A204.1 (cell line): ENCODE data around the gene C6orf89.

Experiments
- FAIRE-seq: peaks from 2 replicates; lab custom pipeline; 2012; peaks lifted over from hg19 to GRCh38; lab: Jason Lieb, UNC

C6orf89 gene

DNA sequence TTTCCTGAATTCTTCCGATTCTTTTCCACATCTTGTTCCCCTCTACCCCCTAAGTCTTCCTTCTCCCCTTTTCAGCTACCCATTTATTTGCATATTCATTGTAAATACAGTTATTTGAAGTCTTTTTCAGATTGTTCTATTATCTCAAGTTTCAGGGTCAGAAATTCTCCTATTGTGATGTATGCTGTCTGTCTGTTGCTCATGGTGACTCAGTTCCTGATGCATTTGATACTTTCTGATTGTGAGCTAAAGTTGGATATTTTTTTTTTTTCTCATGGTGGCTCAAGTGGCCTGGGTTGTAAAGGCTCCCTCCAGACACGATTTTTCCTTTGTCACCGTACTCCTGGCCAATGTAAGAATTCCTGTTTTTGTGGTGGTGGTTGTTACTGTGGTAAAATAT is 63.9 kb downstream of the C6orf89 start:
- FAIRE-seq = no peak

DNA sequence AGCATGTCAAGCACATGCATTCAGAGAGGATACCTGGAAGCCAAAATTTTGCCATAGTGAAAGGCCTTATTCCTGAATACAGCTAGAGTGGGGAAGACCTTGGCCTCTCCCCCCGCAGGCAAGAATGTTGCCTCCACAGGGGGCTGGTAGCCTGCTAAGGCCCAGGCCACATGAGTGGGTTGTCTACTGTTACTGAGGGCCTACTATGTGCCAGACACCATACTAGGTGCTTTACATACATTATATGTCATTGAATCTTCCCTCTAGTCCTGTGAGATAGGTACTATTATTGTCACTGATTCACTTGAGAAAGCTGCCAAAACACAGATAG is 68.1 kb downstream of the C6orf89 start:
- FAIRE-seq = no peak

DNA sequence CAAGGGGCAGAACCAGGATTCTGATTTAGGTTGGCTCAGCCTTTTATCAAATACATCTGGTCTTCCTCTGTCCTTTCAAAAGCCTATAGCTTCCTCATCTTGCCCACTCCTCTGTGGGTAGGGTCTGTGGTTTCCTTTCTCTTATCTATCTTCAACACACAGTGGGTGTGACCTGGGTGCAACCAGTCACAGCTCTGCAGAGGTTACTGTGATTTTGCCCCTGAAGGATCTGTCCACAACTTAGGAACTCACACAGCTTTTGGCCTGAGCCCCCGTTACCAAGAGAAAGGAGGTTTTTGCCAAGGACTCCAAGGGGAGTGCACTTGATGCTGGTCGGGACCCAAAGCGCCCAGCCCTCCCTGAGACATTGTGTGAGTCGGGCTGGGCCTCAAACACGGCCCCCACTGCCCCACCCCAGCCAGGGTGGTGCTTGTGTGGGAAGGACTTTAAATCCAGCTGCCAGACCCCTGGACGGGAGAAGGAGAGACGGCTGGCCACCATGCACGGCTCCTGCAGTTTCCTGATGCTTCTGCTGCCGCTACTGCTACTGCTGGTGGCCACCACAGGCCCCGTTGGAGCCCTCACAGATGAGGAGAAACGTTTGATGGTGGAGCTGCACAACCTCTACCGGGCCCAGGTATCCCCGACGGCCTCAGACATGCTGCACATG is 68.6 kb downstream of the C6orf89 start, which contains the start of gene PI16:
TSS of gene PI16 (plus strand) at position 477 of the 670 bp plus-strand sequence. CDS start at position 500, 23 bp downstream.
- no peak for FAIRE-seq

DNA sequence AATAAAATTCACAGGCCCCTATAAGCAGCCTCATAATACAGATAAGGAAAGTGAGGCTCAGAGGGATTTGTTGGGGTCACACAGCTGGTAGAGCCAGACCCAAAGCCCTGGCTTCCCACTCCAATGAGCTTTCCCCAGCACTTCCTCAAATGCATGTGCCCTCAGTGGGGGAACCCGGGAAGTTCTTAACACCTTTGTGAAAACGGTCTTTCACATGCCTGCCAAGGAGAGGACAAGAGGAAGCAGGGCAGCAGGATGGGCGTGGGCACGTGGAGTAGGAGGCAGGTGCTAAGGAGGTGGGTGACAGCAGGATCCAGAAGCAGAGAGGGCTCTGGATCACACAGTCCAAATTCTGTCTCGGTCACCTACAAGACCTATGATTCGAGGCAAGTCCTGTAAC is 69.4 kb downstream of the C6orf89 start:
- no peak for FAIRE-seq

DNA sequence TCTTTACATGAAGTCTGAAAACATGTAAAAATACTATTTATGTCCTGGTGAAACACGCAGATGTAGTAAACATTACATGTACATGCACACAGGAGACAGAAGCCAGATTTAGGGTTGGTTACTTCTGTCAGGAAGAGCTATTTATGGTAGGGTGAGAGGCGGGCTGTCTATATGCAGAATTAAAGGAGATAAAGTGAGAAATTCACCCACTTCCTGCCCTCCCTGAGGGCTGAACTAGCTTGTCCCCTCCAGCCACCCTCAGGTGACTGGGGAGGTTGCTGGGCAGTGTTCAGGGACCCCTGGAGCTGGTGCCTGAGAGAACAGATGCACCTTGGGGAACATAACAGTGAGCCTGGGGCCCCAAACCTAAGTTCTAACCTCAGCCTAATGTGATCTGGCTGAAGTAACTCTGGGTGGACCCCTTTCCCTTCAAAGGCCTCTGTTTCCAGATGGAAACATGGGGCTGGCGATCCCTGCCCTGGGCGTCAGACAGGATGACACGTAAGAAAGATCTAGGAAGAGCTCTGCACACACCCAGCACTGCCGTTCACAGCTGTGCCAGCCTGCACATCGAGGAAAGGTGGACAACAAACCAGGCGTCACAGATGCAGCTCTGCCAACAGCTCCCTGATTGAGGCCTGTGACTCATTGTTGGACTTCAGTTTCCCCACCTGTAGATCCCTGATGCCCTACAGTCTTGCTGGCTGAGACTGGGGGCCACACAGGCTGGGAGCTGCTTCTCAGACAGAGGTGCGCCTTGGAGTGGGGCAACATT is 70.1 kb downstream of the C6orf89 start:
- no peak for FAIRE-seq

DNA sequence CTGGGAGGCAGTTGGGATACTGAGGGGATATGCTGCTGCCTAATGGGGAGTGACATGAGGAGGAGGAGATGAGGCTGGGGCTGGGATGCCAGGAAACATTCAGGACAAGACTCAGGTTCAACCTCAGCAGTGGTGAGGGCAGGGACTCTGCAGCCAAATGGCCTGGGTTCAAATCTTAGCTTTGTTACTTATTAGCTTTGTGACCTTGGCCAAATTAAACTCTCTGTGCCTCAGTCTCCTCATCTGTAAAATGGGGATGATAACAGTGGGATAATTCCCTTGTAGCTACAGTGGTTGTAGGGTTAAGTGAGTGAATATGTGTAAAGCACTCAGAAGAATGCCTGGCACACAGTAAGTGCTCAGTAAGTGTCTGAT is 70.7 kb downstream of the C6orf89 start:
- no peak for FAIRE-seq

DNA sequence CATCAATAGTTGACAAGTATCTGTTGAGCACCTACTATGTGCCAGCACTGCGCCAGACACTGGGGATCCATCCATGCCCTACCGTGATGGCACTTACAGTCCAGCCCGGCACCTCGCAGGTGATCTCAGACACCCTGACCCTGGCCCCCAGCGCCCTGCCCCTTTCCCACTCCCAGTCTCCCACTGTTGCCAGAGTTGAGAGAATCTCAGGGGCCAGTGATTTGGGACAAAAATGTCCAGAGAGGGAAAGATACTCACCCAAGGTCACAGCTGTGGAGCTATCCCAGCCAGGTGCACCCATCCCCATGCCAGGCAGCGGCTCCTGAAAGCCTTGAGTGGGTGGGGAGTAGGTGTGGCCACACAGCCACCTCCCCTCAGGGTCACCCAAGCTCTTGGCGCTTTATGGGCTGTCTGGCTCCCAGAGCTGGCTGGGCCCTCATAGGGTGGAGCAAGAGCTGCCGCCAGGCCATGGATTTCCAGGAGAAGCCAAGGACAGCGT is 72.1 kb downstream of the C6orf89 start:
- FAIRE-seq = no peak

DNA sequence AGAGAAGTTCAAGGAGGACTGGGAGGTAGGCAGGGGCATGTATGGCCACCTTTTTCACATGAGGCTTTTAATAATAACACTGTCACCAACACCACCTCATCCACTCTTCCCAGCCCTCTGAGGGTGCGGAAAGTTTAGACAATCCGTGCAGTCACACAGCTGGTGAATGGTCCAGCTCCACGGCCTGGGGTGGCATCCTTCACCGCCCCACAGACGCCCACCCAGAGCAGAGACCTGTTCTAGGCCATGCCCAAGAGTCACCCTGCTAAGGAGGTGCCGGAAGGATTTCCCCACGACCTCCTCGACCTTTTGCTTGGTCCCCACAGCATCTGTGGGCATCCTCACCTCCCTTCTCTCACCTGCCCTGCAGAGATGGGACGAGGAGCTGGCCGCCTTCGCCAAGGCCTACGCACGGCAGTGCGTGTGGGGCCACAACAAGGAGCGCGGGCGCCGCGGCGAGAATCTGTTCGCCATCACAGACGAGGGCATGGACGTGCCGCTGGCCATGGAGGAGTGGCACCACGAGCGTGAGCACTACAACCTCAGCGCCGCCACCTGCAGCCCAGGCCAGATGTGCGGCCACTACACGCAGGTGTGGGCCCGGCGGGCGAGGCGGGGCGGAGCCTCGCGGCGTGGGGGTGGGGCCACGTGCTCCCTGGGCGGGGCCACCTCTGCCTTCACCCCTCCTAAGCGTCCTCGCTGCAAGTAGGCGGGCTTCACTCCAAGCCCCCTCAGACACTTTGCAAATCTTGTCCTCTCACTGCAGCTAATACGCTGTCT is 73.2 kb downstream of the C6orf89 start:
- no peak for FAIRE-seq

DNA sequence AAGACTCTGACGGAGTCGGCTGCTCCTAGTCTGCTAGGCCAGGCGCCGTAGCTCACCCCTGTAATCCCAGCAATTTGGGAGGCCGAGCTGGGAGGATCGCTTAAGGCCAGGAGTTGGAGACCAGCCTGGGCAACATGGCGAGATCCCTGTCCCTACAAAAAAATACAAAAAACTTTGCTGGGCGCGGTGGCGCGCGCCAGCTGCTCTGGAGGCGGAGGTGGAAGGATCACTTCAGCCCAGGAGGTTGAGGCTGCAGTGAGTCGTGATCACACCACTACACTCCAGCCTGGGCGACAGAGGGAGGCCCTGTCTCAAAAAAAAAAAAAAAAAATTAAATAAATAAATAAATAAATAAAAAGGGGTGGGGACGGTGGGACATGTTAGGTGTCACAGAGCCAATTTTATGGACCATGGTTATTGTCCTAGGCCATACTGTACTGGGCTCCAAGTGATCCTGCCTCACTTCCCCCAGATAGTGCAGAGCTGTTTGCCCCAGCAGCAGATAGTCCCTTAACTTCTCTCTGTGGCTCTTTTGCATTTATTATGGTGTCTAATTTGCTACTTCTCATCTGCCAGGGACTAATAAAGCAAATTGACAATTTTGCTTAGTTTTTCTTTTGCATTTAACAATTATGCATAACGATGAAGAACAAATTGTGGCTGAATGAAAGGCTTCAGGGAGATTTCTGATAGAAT is 74.0 kb downstream of the C6orf89 start:
- no peak for FAIRE-seq

DNA sequence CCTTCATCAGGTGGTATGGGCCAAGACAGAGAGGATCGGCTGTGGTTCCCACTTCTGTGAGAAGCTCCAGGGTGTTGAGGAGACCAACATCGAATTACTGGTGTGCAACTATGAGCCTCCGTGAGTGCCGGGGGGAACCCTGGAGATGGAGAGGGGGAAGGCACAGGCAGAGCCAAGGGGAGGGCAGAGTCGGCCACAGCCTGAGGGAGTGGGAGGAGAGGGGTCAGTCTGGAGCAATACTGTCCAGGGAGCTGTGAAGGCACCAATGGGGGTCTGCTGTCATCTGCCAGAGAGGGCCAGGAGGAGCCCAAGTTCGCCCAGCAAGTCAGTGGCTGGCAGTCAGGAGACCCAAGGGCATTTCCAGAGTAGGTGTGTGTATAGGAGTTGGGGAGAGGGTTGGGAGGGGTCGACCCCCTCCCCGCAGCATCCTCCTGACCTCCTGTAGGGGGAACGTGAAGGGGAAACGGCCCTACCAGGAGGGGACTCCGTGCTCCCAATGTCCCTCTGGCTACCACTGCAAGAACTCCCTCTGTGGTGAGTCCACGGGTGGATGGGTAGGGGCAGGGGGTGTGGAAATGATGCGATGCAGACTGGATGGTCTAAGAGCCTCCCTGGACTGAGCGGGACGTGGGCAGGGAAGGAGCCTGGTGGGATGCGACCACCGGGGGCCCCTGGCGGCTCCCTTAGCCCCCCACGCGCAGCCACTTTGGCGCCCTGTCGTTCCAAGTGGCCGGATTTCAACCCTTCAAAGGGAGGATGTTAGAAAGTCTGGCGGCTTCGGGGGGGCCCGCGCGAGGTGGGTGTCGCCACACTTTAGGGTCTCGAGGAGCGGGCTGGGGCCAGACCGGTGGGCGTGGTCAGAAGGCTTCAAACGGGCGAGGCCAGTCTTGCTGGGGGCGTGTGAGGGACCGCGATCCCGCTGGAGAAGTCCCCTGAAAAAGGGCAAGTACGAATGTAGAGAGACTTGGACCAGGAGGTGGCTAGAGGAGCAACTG is 76.0 kb downstream of the C6orf89 start:
- FAIRE-seq = no peak

DNA sequence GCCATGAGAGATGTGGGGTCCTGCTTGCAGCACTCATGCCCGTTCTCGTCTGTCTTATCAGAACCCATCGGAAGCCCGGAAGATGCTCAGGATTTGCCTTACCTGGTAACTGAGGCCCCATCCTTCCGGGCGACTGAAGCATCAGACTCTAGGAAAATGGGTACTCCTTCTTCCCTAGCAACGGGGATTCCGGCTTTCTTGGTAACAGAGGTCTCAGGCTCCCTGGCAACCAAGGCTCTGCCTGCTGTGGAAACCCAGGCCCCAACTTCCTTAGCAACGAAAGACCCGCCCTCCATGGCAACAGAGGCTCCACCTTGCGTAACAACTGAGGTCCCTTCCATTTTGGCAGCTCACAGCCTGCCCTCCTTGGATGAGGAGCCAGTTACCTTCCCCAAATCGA is 77.1 kb downstream of the C6orf89 start:
- no peak for FAIRE-seq

DNA sequence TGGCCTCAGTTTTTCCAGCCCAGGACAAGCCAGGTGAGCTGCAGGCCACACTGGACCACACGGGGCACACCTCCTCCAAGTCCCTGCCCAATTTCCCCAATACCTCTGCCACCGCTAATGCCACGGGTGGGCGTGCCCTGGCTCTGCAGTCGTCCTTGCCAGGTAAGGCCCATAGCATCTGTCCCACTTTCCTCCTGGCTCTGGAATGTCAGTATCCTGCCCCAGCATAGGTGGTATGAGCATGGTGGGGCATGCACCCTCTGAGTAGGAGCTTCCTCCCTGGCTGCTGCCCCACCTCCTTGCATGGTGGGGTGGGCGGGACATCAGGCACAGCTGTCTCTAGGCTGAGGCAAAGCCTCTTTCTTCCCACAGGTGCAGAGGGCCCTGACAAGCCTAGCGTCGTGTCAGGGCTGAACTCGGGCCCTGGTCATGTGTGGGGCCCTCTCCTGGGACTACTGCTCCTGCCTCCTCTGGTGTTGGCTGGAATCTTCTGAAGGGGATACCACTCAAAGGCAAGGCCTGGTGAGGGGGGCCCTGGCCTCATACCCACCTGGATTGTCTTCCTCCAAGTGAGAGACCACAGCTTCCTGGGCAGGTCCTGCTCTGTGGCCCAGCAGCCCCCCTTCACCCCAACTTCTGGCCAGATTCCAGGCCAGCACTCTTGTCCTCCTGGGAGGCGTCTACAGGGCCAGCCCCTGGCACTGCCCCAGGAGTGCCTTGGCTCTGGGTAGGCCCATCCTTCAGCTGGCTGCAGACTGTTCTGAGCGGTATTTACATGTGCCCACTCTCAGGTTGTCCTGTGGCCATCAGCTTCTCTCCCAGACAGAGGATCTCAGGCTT is 77.9 kb downstream of the C6orf89 start:
- no peak for FAIRE-seq

DNA sequence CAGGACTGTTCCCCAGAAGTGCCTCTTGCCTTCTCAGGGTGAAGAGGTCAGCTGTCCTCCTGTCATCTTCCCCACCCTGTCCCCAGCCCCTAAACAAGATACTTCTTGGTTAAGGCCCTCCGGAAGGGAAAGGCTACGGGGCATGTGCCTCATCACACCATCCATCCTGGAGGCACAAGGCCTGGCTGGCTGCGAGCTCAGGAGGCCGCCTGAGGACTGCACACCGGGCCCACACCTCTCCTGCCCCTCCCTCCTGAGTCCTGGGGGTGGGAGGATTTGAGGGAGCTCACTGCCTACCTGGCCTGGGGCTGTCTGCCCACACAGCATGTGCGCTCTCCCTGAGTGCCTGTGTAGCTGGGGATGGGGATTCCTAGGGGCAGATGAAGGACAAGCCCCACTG is 78.6 kb downstream of the C6orf89 start:
- FAIRE-seq = no peak

DNA sequence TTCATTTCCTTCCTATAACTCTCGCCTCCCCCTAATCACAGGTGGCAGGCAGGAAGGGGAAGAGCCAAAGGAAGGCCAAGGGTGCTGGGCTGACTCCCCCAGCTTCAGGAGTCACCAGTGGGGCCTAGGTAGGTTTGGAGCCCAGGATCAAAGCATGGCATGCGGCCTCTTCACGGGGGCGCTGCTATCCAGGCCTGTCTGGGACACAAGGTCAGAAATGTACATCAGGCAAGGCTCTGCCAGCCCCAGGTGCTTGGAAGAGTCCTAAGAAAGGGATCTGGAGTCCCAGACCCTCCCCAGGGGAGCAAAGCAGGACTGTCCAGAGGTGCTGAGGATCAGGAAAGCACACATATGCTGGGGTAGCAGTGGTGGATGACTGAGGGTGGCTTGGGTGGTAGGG is 79.2 kb downstream of the C6orf89 start:
- no peak for FAIRE-seq

DNA sequence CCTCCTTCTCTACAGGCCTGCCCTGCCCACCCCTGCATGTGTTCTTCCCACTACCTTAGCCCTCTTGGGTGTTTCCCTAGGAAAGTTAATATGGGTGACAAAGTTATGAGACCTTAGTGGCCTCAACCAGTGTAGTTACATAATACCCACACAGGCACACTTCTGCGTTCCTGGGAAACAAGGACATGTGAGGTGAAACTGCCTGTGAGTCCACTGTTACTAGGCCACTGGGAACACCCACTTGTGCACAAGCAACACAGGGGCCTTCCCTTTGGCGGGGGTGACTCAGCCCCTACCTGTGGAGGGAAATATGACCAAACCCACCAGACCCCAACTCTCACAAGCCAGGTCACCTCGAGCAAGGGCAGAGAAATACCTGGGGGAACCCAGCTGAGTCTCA is 81.5 kb downstream of the C6orf89 start:
- FAIRE-seq = no peak

DNA sequence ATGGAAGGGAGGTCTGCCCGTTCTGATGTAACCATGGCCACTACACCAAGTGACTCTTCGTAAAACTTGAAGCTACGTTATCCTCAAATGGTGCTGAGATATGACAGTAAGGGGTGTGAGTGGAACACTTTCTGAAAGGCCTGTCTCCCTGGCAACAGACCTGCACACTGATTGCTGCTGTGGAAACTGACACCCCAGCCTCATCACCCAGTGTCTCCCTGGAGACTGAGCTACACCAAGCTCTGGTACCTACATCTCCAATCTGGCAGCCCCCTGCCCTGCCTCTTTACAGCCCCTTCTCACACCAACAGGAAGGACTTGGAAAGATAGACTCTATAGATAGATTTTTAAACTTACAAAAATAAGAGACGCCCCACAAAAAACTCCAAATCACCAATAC is 82.0 kb downstream of the C6orf89 start:
- FAIRE-seq = no peak

DNA sequence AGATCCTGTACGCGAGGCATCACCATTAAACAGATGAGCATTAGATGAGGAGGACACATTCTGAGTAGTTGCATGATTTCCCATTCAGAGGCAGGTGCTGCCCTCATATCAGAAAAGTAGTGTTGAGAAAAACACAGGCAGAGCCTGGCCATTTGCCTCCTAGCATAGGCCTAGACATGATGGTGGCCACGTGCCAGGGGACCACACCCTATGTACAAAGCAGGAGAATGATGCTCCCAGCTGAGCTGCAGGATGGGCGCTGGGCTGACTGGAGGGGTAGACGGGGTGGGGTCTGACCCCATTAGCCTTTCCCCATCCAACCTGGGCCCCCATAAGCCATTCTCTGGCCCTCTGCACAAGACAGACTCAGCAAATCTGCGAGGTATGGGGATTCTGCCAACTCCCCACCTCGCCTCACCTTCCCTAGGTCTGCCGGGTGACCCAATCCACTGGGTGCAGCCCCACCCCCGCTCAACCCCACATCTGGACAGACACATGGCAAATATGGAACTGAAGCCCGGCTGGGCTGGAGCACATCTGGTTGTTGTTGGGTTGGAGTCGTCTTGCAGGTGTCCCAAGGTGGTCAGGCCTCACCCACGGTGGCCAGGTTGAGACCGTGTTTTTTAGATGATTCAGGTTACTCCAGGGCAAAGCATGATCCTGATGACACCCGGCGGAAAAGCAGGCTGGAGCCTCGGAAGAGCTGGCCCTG is 82.7 kb downstream of the C6orf89 start:
- FAIRE-seq = no peak

DNA sequence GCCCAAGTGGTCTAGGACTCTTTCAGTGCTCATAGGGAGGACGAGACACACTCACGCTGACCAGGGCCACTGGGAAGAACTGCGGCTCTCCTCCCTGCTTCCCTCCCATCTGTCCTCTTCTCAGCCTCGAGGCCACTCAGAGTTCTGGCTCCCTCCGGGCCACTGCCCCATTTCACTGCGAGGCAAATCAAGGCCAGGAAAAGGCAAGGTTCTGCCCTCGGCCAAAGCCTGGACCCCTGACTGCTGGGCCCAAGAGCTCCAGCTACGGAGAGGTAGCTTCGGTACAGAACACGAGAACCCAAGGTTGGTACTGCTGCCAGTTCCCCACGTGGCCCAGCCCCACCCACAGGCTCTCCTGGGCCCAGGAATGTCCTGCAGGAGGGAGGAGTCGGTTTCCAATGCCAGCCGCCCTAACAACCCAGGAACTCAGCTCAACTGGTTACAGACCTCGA is 83.5 kb downstream of the C6orf89 start:
- FAIRE-seq = no peak
